HepG2 (cell line): ENCODE measurements around the gene PXYLP1. TPM values are rescaled to one million over a fixed set of nuclear protein-coding genes. Genes with fewer than 3 reads are reported as not detected.
A peak's percentile ranks its signal among the peaks of the same experiment; 100 is the strongest.

Experiments used
- GABPB1 ChIP-seq: IDR thresholded peaks from 2 replicates; pipeline ENCODE4 v1.6.1; 2016; ENCODE audit warnings: mild to moderate bottlenecking, missing genetic modification reagents, moderate library complexity, missing compliant biosample characterization
- GATAD2A ChIP-seq: IDR thresholded peaks from 2 replicates; pipeline ENCODE4 v1.6.1; 2016
- HOXA5 ChIP-seq: sonication (generic); formaldehyde crosslinking; IDR thresholded peaks from 2 replicates; pipeline ENCODE4 v1.4.0; 2020; ENCODE audit warnings: missing genetic modification reagents
- ISL2 ChIP-seq: sonication (generic); formaldehyde crosslinking; IDR thresholded peaks from 2 replicates; pipeline ENCODE4 v1.5.0; 2020; ENCODE audit warnings: missing genetic modification reagents
- MAFF ChIP-seq: IDR thresholded peaks from 2 replicates; pipeline ENCODE4 v1.6.1; 2011; ENCODE audit warnings: low read depth, low read length, improper control_type of control experiment
- PAX8 ChIP-seq: sonication (generic); formaldehyde crosslinking; IDR thresholded peaks from 2 replicates; pipeline ENCODE4 v1.8.0; 2022; ENCODE audit warnings: mild to moderate bottlenecking, missing genetic modification reagents, borderline replicate concordance
- PBX2 ChIP-seq: IDR thresholded peaks from 2 replicates; pipeline ENCODE4 v1.6.1; 2016; ENCODE audit warnings: control low read depth
- PHF8 ChIP-seq: sonication (generic); formaldehyde crosslinking; IDR thresholded peaks from 2 replicates; pipeline ENCODE4 v1.5.0; 2020; ENCODE audit warnings: missing genetic modification reagents
- SOX13 ChIP-seq, 3 experiments: fragments of 450-650 bp in 1 of 3; sonication (generic) in 1 of 3; formaldehyde crosslinking in 1 of 3; IDR thresholded peaks in 2 of 3; conservative IDR thresholded peaks in 1 of 3; 2 replicates each; pipeline versions ENCODE4 v1.5.0 to v1.6.1; 2016 to 2020; ENCODE audit warnings: antibody characterized with exemption in 1 of 3, mild to moderate bottlenecking in 1 of 3, missing compliant biosample characterization in 1 of 3, missing genetic modification reagents in 1 of 3, moderate library complexity in 1 of 3
- ZFP36L2 ChIP-seq: sonication (generic); formaldehyde crosslinking; IDR thresholded peaks from 2 replicates; pipeline ENCODE4 v1.4.0; 2020; ENCODE audit warnings: missing genetic modification reagents
- ZFP62 ChIP-seq: sonication (generic); formaldehyde crosslinking; IDR thresholded peaks from 2 replicates; pipeline ENCODE4 v1.4.0; 2020; ENCODE audit warnings: missing genetic modification reagents
- ZFP82 ChIP-seq: sonication (generic); formaldehyde crosslinking; IDR thresholded peaks from 2 replicates; pipeline ENCODE4 v1.5.1; 2020; ENCODE audit warnings: mild to moderate bottlenecking, missing genetic modification reagents, borderline replicate concordance
- ZNF354B ChIP-seq: sonication (generic); formaldehyde crosslinking; IDR thresholded peaks from 2 replicates; pipeline ENCODE4 v1.8.0; 2022; ENCODE audit warnings: mild to moderate bottlenecking, missing genetic modification reagents
- polyA plus RNA-seq, 8 experiments: library from polyadenylated mRNA; depleted of rRNA in 3 of 8; stranded (reverse) in 7 of 8; unstranded in 1 of 8; fragments of >200 nt; fragmentation: Illumina TruSeq in 4 of 8; extraction: Trizol in 4 of 8; gene quantifications; 2 replicates each; pipeline versions ENCODE4 v1.2.1 to v1.2.3, GENCODE V29; 2011 to 2016; ENCODE audit warnings: low read depth in 4 of 8, missing spikeins in 1 of 8, mixed read lengths in 1 of 8; ENCODE audit not compliant: insufficient read depth in 1 of 8
- total RNA-seq, 5 experiments: library from RNA; depleted of rRNA; stranded (reverse); fragments of >200 nt; fragmentation: Illumina TruSeq; extraction: Trizol; gene quantifications; 2 replicates each; pipeline ENCODE4 v1.2.3, GENCODE V29; 2016; ENCODE audit warnings: low read depth in 1 of 5
- TF ChIP-seq, protein P1 (sequence below): IDR thresholded peaks from 2 replicates; pipeline ENCODE4 v1.6.1; 2012; ENCODE audit warnings: inconsistent platforms
- TF ChIP-seq, protein P2 (sequence below): sonication (generic); formaldehyde crosslinking; IDR thresholded peaks from 2 replicates; pipeline ENCODE4 v1.4.0; 2020; ENCODE audit warnings: missing genetic modification reagents, borderline replicate concordance
- TF ChIP-seq, protein P3 (sequence below): sonication (generic); formaldehyde crosslinking; conservative IDR thresholded peaks from 2 replicates; pipeline ENCODE4 v1.4.0; 2020; ENCODE audit warnings: missing genetic modification reagents
- TF ChIP-seq, protein P4 (sequence below): sonication (generic); formaldehyde crosslinking; IDR thresholded peaks from 2 replicates; pipeline ENCODE4 v1.4.0; 2020; ENCODE audit warnings: missing genetic modification reagents, borderline replicate concordance

PXYLP1 gene
- total and polyA plus RNA-seq, 2 of the 13 experiments (the other 11 are each of a cell fraction or from before 2014, with no cell fraction given) = 4.9 to 8.1 TPM

- TF ChIP-seq SOX13 (IDR thresholded peaks at IDR 0.05) = no peak
- TF ChIP-seq SOX13 (CRISPR knock-in tag; conservative IDR thresholded peaks at IDR 0.05 in 1 of 2, IDR thresholded peaks at IDR 0.05 in 1 of 2) = peak in 1 of 2 experiments; percentile 67; a peak in 2 of 4 replicates
- TF ChIP-seq ISL2 = 0 out of 2 replicates have a peak, but pooled peaks have one; percentile 45
- TF ChIP-seq ZFP36L2 (CRISPR knock-in tag) = 0 out of 2 replicates have a peak, but pooled peaks have one; percentile 61
- TF ChIP-seq PAX8 (CRISPR knock-in tag) = no peak
- TF ChIP-seq ZNF354B (CRISPR knock-in tag) = no peak
- TF ChIP-seq GATAD2A (CRISPR knock-in tag) = peak; percentile 86
- TF ChIP-seq, protein P1, sequence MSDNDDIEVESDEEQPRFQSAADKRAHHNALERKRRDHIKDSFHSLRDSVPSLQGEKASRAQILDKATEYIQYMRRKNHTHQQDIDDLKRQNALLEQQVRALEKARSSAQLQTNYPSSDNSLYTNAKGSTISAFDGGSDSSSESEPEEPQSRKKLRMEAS = peak; percentile 15; the same call in 1 of the 2 replicates
- no peak for TF ChIP-seq ZFP62
- no peak for TF ChIP-seq ZFP82
- TF ChIP-seq HOXA5 (CRISPR knock-in tag) = no peak
- TF ChIP-seq, protein P2, sequence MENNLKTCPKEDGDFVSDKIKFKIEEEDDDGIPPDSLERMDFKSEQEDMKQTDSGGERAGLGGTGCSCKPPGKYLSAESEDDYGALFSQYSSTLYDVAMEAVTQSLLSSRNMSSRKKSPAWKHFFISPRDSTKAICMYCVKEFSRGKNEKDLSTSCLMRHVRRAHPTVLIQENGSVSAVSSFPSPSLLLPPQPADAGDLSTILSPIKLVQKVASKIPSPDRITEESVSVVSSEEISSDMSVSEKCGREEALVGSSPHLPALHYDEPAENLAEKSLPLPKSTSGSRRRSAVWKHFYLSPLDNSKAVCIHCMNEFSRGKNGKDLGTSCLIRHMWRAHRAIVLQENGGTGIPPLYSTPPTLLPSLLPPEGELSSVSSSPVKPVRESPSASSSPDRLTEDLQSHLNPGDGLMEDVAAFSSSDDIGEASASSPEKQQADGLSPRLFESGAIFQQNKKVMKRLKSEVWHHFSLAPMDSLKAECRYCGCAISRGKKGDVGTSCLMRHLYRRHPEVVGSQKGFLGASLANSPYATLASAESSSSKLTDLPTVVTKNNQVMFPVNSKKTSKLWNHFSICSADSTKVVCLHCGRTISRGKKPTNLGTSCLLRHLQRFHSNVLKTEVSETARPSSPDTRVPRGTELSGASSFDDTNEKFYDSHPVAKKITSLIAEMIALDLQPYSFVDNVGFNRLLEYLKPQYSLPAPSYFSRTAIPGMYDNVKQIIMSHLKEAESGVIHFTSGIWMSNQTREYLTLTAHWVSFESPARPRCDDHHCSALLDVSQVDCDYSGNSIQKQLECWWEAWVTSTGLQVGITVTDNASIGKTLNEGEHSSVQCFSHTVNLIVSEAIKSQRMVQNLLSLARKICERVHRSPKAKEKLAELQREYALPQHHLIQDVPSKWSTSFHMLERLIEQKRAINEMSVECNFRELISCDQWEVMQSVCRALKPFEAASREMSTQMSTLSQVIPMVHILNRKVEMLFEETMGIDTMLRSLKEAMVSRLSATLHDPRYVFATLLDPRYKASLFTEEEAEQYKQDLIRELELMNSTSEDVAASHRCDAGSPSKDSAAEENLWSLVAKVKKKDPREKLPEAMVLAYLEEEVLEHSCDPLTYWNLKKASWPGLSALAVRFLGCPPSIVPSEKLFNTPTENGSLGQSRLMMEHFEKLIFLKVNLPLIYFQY (CRISPR knock-in tag) = no peak
- no peak for TF ChIP-seq PHF8 (CRISPR knock-in tag)
- TF ChIP-seq GABPB1 (CRISPR knock-in tag) = peak; percentile 28; the same call in 1 of the 2 replicates
- TF ChIP-seq, protein P3, sequence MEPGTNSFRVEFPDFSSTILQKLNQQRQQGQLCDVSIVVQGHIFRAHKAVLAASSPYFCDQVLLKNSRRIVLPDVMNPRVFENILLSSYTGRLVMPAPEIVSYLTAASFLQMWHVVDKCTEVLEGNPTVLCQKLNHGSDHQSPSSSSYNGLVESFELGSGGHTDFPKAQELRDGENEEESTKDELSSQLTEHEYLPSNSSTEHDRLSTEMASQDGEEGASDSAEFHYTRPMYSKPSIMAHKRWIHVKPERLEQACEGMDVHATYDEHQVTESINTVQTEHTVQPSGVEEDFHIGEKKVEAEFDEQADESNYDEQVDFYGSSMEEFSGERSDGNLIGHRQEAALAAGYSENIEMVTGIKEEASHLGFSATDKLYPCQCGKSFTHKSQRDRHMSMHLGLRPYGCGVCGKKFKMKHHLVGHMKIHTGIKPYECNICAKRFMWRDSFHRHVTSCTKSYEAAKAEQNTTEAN (CRISPR knock-in tag) = peak; percentile 87
- TF ChIP-seq MAFF = peak; percentile 30; the same call in 1 of the 2 replicates
- TF ChIP-seq, protein P4, sequence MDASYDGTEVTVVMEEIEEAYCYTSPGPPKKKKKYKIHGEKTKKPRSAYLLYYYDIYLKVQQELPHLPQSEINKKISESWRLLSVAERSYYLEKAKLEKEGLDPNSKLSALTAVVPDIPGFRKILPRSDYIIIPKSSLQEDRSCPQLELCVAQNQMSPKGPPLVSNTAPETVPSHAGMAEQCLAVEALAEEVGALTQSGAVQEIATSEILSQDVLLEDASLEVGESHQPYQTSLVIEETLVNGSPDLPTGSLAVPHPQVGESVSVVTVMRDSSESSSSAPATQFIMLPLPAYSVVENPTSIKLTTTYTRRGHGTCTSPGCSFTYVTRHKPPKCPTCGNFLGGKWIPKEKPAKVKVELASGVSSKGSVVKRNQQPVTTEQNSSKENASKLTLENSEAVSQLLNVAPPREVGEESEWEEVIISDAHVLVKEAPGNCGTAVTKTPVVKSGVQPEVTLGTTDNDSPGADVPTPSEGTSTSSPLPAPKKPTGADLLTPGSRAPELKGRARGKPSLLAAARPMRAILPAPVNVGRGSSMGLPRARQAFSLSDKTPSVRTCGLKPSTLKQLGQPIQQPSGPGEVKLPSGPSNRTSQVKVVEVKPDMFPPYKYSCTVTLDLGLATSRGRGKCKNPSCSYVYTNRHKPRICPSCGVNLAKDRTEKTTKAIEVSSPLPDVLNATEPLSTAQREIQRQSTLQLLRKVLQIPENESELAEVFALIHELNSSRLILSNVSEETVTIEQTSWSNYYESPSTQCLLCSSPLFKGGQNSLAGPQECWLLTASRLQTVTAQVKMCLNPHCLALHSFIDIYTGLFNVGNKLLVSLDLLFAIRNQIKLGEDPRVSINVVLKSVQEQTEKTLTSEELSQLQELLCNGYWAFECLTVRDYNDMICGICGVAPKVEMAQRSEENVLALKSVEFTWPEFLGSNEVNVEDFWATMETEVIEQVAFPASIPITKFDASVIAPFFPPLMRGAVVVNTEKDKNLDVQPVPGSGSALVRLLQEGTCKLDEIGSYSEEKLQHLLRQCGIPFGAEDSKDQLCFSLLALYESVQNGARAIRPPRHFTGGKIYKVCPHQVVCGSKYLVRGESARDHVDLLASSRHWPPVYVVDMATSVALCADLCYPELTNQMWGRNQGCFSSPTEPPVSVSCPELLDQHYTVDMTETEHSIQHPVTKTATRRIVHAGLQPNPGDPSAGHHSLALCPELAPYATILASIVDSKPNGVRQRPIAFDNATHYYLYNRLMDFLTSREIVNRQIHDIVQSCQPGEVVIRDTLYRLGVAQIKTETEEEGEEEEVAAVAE (CRISPR knock-in tag) = 0 out of 2 replicates have a peak, but pooled peaks have one; percentile 39
- no peak for TF ChIP-seq PBX2 (CRISPR knock-in tag)
Measured at GRCh38 chr3:141275973-141276372, 44.3 kb downstream of the PXYLP1 start (continued).
